Left lung (tissue), 10 donors: ENCODE results near the gene MCF2L2. TPM values are rescaled to one million over a fixed set of nuclear protein-coding genes. Genes with fewer than 3 reads are reported as not detected.

Source experiments
- ATAC-seq: fragments of 200-7000 bp; cut with Tn5 transposase; one replicate; pipeline ENCODE4 v1.9.1; 2020; ENCODE audit warnings: moderate library complexity
- DNase-seq, 4 donors: peaks; one replicate each; pipeline ENCODE4 v3.0.0-alpha.2; 2013 to 2020
- H3K27ac ChIP-seq, 2 donors: fragments of 200-600 bp; sonication (generic) in 1 of 2; one replicate each; pipeline versions ENCODE4 v1.5.0 to v1.8.0; 2020 to 2021
- H3K27me3 ChIP-seq, 2 donors: fragments of 200-600 bp; sonication (generic) in 1 of 2; one replicate each; pipeline versions ENCODE4 v1.5.0 to v1.8.0; 2020 to 2021
- H3K36me3 ChIP-seq, 2 donors: fragments of 200-600 bp; sonication (generic) in 1 of 2; one replicate each; pipeline versions ENCODE4 v1.5.0 to v1.8.0; 2020 to 2021
- H3K4me1 ChIP-seq, 2 donors: fragments of 200-600 bp; one replicate each; pipeline ENCODE4 v1.8.0; 2021
- H3K4me3 ChIP-seq, 2 donors: fragments of 200-600 bp; sonication (generic) in 1 of 2; one replicate each; pipeline versions ENCODE4 v1.5.0 to v1.8.0; 2020 to 2021; ENCODE audit warnings: mild to moderate bottlenecking in 1 of 2
- H3K9me3 ChIP-seq, 2 donors: fragments of 200-600 bp; sonication (generic) in 1 of 2; one replicate each; pipeline versions ENCODE4 v1.5.0 to v1.8.0; 2020 to 2021
- CTCF ChIP-seq, 2 donors: fragments of 200-600 bp; sonication (generic) in 1 of 2; IDR thresholded peaks; one replicate each; pipeline versions ENCODE4 v1.5.0 to v1.8.0; 2021; ENCODE audit warnings: antibody characterized with exemption in 2 of 2
- intact Hi-C, 2 donors: fragments of 100-400 bp; cut with DNase I; formaldehyde crosslinking; loops; one replicate each; pipeline versions ENCODE4 v1.11.2 to v1.14.2; 2022
- polyA plus RNA-seq, 6 donors: library from polyadenylated mRNA; unstranded; fragments of 120-200 nt; gene quantifications; one replicate each; pipeline ENCODE4 v1.2.1, GENCODE V29; 2013; ENCODE audit not compliant: insufficient read length in 6 of 6
- total RNA-seq, 2 donors: library from RNA; stranded (reverse); fragmentation: NEBNext Ultra II Directional; extraction: Animal tissue kit (Norgen Biotek cat#: 25700); gene quantifications; one replicate each; pipeline ENCODE4 v1.2.1, GENCODE V29; 2021
- donor health status: DM: no; HTN: yes; CAD: no.
- donor health status: DM: no; HTN: no; CAD: no.

The MCF2L2 gene
- total and polyA plus RNA-seq, 8 donors, result 0.41 to 3.5 (median 2.2) TPM

GRCh38 chr3:183381673-183382072 is 46.7 kb downstream of the MCF2L2 start:
- no peak for TF ChIP-seq CTCF (IDR thresholded peaks at IDR 0.05)
- Histone ChIP-seq H3K36me3 (no peaks in the 10 kb centered on the region), H3K27me3 (no peaks in the 10 kb centered on the region), H3K4me3 (no peak overlapping the region), H3K27ac (peak overlapping the region in 1 of 2 donors; percentile 72), H3K4me1 (peaks cover 0 to 47% of the 10 kb centered on the region in 2 donors), H3K9me3 (no peaks in the 10 kb centered on the region)
- no peak for ATAC-seq
- DNase-seq, result no peak
- intact Hi-C loops, result loop anchor here (1.0 to 10.0 kb wide), 2 partner anchors 197 kb away; no protein-coding TSS in a partner anchor

- intact Hi-C loops, result loop anchor here in 1 of 2 donors (10.0 kb wide), 1 partner anchor 196 kb away; no protein-coding TSS in a partner anchor
- H3K4me1 ChIP-seq, result peaks cover 0 to 52% of the 10 kb centered on the region in 2 donors
- H3K36me3 ChIP-seq, result no peaks in the 10 kb centered on the region
- TF ChIP-seq CTCF (IDR thresholded peaks at IDR 0.05), result no peak
- ATAC-seq (peak; percentile 47), DNase-seq (no peak)
- H3K27ac ChIP-seq, result peak overlapping the region; percentile 33 to 72
- H3K9me3 ChIP-seq, result no peaks in the 10 kb centered on the region
- no peak overlapping the region for H3K4me3 ChIP-seq
- H3K27me3 ChIP-seq, result no peaks in the 10 kb centered on the region
These were observed 47.2 kb downstream of the MCF2L2 start for GRCh38 chr3:183381179-183381578.

- no peaks in the 10 kb centered on the region for H3K36me3 ChIP-seq
- intact Hi-C loops, result no loop called here
- H3K27ac ChIP-seq, result no peak overlapping the region
- no peak for DNase-seq
- no peak for ATAC-seq
- no peak overlapping the region for H3K4me3 ChIP-seq
- H3K27me3 ChIP-seq, result no peaks in the 10 kb centered on the region
- no peaks in the 10 kb centered on the region for H3K9me3 ChIP-seq
- peaks cover 0 to 62% of the 10 kb centered on the region in 2 donors for H3K4me1 ChIP-seq
- no peak for TF ChIP-seq CTCF (IDR thresholded peaks at IDR 0.05)
These were observed 49.5 kb downstream of the MCF2L2 start for GRCh38 chr3:183378951-183379350.

- TF ChIP-seq CTCF (IDR thresholded peaks at IDR 0.05), result no peak
- Histone ChIP-seq H3K27me3 (no peaks in the 10 kb centered on the region), H3K4me3 (no peak overlapping the region), H3K36me3 (no peaks in the 10 kb centered on the region), H3K4me1 (peaks cover 0 to 62% of the 10 kb centered on the region in 2 donors), H3K27ac (no peak overlapping the region), H3K9me3 (no peaks in the 10 kb centered on the region)
- DNase-seq (no peak), ATAC-seq (no peak)
- intact Hi-C loops, result no loop called here
These were observed 49.9 kb downstream of the MCF2L2 start for GRCh38 chr3:183378545-183378944.

GRCh38 chr3:183378008-183378407 is 50.4 kb downstream of the MCF2L2 start:
- TF ChIP-seq CTCF (IDR thresholded peaks at IDR 0.05), result no peak
- Histone ChIP-seq H3K36me3 (no peaks in the 10 kb centered on the region), H3K4me1 (peaks cover 0 to 62% of the 10 kb centered on the region in 2 donors), H3K27ac (no peak overlapping the region), H3K27me3 (no peaks in the 10 kb centered on the region), H3K9me3 (no peaks in the 10 kb centered on the region), H3K4me3 (no peak overlapping the region)
- ATAC-seq (no peak), DNase-seq (no peak)
- intact Hi-C loops, result no loop called here
